LNCaP clone FGC (cell line): ENCODE results near the gene PACSIN1.

Experiments
- DNase-seq: peaks from one replicate; pipeline ENCODE4 v3.0.0-alpha.2; 2011; ENCODE audit warnings: low read depth
- H3K4me3 ChIP-seq: 2 replicates; pipeline ENCODE4 v1.5.1; 2011; ENCODE audit warnings: mild to moderate bottlenecking, low read depth, low read length, control low read depth
- CTCF ChIP-seq: IDR thresholded peaks from 2 replicates; pipeline ENCODE4 v1.5.1; 2012; ENCODE audit warnings: mild to moderate bottlenecking; ENCODE audit not compliant: control insufficient read depth, insufficient read depth; ENCODE audit errors: extremely low read depth

The PACSIN1 gene

GRCh38 chr6:34534146-34534545, 68.3 kb downstream of the PACSIN1 start:
- H3K4me3 ChIP-seq: no peak overlapping the region
- no peak for DNase-seq
- no peak for TF ChIP-seq CTCF

- no peak overlapping the region for H3K4me3 ChIP-seq
- TF ChIP-seq CTCF: no peak
- no peak for DNase-seq
These were observed 68.8 kb downstream of the PACSIN1 start for GRCh38 chr6:34534656-34535055.

- no peak for TF ChIP-seq CTCF
- DNase-seq: no peak
- no peak overlapping the region for H3K4me3 ChIP-seq
These were observed 69.3 kb downstream of the PACSIN1 start for GRCh38 chr6:34535199-34535598.

GRCh38 chr6:34535646-34536045, 69.8 kb downstream of the PACSIN1 start:
- no peak for DNase-seq
- peak overlapping the region; percentile 28 for H3K4me3 ChIP-seq
- TF ChIP-seq CTCF: no peak

GRCh38 chr6:34536251-34536958, 70.5 kb downstream of the PACSIN1 start:
- H3K4me3 ChIP-seq: peak overlapping the region; percentile 28
- DNase-seq: peak; percentile 99
- TF ChIP-seq CTCF: no peak

- H3K4me3 ChIP-seq: peak overlapping the region; percentile 5; the same call in 1 of the 2 replicates
- TF ChIP-seq CTCF: no peak
- DNase-seq: no peak
These were observed 71.3 kb downstream of the PACSIN1 start for GRCh38 chr6:34536959-34537848.
